Thyroid gland (tissue), 4 donors: ENCODE measurements around the gene CUL2.
"Not testable (repeated sequence)": the region's sequence is repeated elsewhere in the genome, so short reads cannot be mapped to it uniquely, and the experiment has no call there.

Experiments used
- POLR2A ChIP-seq, 2 donors: fragments of 450-650 bp; IDR thresholded peaks; one replicate each; pipeline ENCODE4 v1.6.1; 2017; ENCODE audit warnings: antibody characterized with exemption in 2 of 2, mild to moderate bottlenecking in 2 of 2, moderate library complexity in 1 of 2
- TF ChIP-seq, protein P1 (sequence below), 6 experiments: fragments of 200-600 bp in 3 of 6; fragments of 450-650 bp in 3 of 6; sonication (generic) in 3 of 6; IDR thresholded peaks; one replicate each; pipeline ENCODE4 v1.5.1; 2016 to 2019; ENCODE audit warnings: antibody characterized with exemption in 6 of 6, mild to moderate bottlenecking in 2 of 6, inconsistent platforms in 1 of 6, moderate library complexity in 1 of 6

GRCh38 chr10:34972591-34972990 is 117.5 kb downstream of the CUL2 start:
- not testable (repeated sequence) for TF ChIP-seq POLR2A (IDR thresholded peaks at IDR 0.05)
- TF ChIP-seq, protein P1, sequence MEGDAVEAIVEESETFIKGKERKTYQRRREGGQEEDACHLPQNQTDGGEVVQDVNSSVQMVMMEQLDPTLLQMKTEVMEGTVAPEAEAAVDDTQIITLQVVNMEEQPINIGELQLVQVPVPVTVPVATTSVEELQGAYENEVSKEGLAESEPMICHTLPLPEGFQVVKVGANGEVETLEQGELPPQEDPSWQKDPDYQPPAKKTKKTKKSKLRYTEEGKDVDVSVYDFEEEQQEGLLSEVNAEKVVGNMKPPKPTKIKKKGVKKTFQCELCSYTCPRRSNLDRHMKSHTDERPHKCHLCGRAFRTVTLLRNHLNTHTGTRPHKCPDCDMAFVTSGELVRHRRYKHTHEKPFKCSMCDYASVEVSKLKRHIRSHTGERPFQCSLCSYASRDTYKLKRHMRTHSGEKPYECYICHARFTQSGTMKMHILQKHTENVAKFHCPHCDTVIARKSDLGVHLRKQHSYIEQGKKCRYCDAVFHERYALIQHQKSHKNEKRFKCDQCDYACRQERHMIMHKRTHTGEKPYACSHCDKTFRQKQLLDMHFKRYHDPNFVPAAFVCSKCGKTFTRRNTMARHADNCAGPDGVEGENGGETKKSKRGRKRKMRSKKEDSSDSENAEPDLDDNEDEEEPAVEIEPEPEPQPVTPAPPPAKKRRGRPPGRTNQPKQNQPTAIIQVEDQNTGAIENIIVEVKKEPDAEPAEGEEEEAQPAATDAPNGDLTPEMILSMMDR (IDR thresholded peaks at IDR 0.05) = not testable (repeated sequence)
